Body of pancreas (tissue), 4 donors: ENCODE data around the gene NSMCE1. TPM values are rescaled to one million over a fixed set of nuclear protein-coding genes. Genes with fewer than 3 reads are reported as not detected.
A peak's percentile ranks its signal among the peaks of the same experiment; 100 is the strongest.
"Not testable (repeated sequence)": the region's sequence is repeated elsewhere in the genome, so short reads cannot be mapped to it uniquely, and the experiment has no call there.

Experiments used
- ATAC-seq: fragments of 150-250 bp; one replicate; pipeline ENCODE4 v1.9.1; 2016
- DNase-seq, 4 donors: peaks; one replicate each; pipeline ENCODE4 v3.0.0-alpha.2; 2019
- H3K27ac ChIP-seq, 4 donors: fragments of 200-600 bp; sonication (generic); 1 replicate in 3 of 4; 2 replicates in 1 of 4; pipeline versions ENCODE4 v1.5.1 to v1.6.1; 2016 to 2019; ENCODE audit warnings: mild to moderate bottlenecking in 1 of 4, mixed read lengths in 1 of 4, moderate library complexity in 1 of 4
- H3K27me3 ChIP-seq, 2 donors: fragments of 200-600 bp; sonication (generic); one replicate each; pipeline ENCODE4 v1.6.0; 2016; ENCODE audit warnings: mild to moderate bottlenecking in 1 of 2
- H3K36me3 ChIP-seq, 2 donors: fragments of 200-600 bp; sonication (generic); replicated peaks in 1 of 2; 2 replicates each; pipeline ENCODE4 v1.5.1; 2016; ENCODE audit warnings: low read depth in 2 of 2; ENCODE audit not compliant: insufficient read depth in 1 of 2
- H3K4me1 ChIP-seq: fragments of 200-600 bp; sonication (generic); one replicate; pipeline ENCODE4 v1.6.0; 2016
- H3K4me3 ChIP-seq, 2 donors: fragments of 200-600 bp; sonication (generic); 1 replicate in 1 of 2; 2 replicates in 1 of 2; pipeline ENCODE4 v1.5.1; 2016 to 2019
- H3K9me3 ChIP-seq, 3 donors: fragments of 200-600 bp; sonication (generic); 1 replicate in 2 of 3; 2 replicates in 1 of 3; pipeline ENCODE4 v1.5.1; 2016
- CTCF ChIP-seq, 7 experiments: fragments of 450-650 bp in 4 of 7; fragments of 200-600 bp in 3 of 7; sonication (generic) in 3 of 7; IDR thresholded peaks; one replicate each; pipeline ENCODE4 v1.5.1; 2016 to 2019; ENCODE audit warnings: antibody characterized with exemption in 7 of 7
- POLR2A ChIP-seq, 3 donors: fragments of 450-650 bp; IDR thresholded peaks; one replicate each; pipeline ENCODE4 v1.6.1; 2016; ENCODE audit warnings: antibody characterized with exemption in 3 of 3, mild to moderate bottlenecking in 2 of 3
- WGBS, 2 donors: methylation state at CpG; one replicate each; pipeline ENCODE4 v1.1.5; 2017; 5-methylcytosine and 5-hydroxymethylcytosine counted together
- intact Hi-C: fragments of 100-400 bp; cut with DNase I; formaldehyde crosslinking; loops from one replicate; pipeline ENCODE4 v1.15.1; 2023
- total RNA-seq, 2 donors: library from RNA; depleted of rRNA; stranded (reverse); fragments of >200 nt; gene quantifications; one replicate each; pipeline ENCODE4 v1.1.0, GENCODE V29; 2016

NSMCE1 gene
- total RNA-seq, 2 donors from 2014 or later: 20.1 to 29.1 TPM

DNA sequence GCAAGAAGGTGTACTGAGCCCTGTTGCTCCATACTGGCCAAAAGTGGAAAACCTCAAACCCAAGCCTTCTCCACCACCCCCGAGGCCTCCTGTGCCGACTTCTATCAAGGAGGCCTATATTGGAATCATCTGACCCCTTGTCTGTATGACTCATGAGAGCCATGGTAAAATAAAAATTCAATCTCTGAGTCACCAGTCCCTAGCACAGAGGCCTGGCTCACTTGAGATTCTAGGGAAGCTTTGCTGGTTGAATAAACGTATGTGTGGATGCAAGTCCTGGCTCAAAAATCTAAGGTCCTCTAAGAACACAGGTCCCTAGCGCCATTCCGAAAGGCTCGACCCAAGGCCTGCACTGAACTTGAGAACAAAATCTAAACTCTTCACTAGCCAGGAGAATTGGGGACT, 15.0 kb downstream of the NSMCE1 start:
- no peaks in the 10 kb centered on the region for H3K4me1 ChIP-seq
- no peaks in the 10 kb centered on the region for H3K27me3 ChIP-seq
- H3K36me3 ChIP-seq: peaks cover 0 to 7% of the 10 kb centered on the region in 2 donors
- H3K4me3 ChIP-seq: no peak overlapping the region
- peak overlapping the region in 2 of 4 donors; percentile 18 to 40 for H3K27ac ChIP-seq
- no peak for DNase-seq
- 77 to 82% methylated on average over 6 of the region's 6 CpGs for WGBS, 2 donors
- intact Hi-C loops: no loop called here
- TF ChIP-seq CTCF (IDR thresholded peaks at IDR 0.05) (no peak), POLR2A (IDR thresholded peaks at IDR 0.05) (no peak)
- peak; percentile 33 for ATAC-seq
- H3K9me3 ChIP-seq: no peaks in the 10 kb centered on the region

- no peaks in the 10 kb centered on the region for H3K4me1 ChIP-seq
- no peaks in the 10 kb centered on the region for H3K9me3 ChIP-seq
- H3K27me3 ChIP-seq: no peaks in the 10 kb centered on the region
- intact Hi-C loops: no loop called here
- ATAC-seq: no peak
- no peak for DNase-seq
- H3K4me3 ChIP-seq: no peak overlapping the region
- 91 to 92% methylated on average over 6 of the region's 6 CpGs for WGBS, 2 donors
- H3K27ac ChIP-seq: no peak overlapping the region
- TF ChIP-seq POLR2A (IDR thresholded peaks at IDR 0.05) (no peak), CTCF (IDR thresholded peaks at IDR 0.05) (no peak)
- peaks cover 0 to 7% of the 10 kb centered on the region in 2 donors for H3K36me3 ChIP-seq
Measured at GRCh38 chr16:27252206-27252585, 16.4 kb downstream of the NSMCE1 start.

DNA sequence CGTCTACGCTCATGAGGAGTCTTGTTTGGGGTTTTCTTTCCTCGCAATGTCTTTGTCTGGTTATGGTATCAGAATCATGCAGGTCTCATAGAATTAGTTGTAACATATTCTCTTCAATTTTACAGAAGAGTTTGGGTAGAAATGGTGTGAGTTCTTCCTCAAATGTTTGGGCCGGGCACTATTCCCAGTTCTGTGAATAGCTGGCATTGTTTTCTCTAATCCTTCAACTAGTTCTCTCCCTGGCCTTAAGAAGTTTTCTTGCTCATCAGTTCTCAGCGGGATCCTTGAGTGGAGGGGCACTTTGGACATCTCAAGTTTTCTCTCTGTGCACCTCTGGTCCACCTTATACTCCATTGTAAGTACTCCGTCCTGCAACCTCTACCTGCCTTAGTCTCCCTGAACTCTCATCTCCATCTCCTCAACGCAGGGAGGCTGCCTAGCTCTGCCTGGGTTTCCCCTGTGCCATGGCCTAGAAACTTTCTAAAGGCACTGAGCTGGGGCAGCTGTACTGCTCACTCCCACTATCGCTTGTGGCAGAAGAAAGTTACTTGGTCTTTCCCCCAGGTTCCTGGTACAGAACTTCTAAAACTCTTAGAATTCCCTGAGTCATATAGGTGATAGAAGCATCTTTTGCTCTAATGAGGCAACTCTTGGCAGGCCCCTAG, 16.9 kb downstream of the NSMCE1 start:
- ATAC-seq: no peak
- Histone ChIP-seq H3K27ac (no peak overlapping the region), H3K4me1 (no peaks in the 10 kb centered on the region), H3K36me3 (peaks cover 0 to 3% of the 10 kb centered on the region in 2 donors), H3K9me3 (no peaks in the 10 kb centered on the region), H3K27me3 (no peaks in the 10 kb centered on the region), H3K4me3 (no peak overlapping the region)
- TF ChIP-seq POLR2A (IDR thresholded peaks at IDR 0.05) (no peak), CTCF (IDR thresholded peaks at IDR 0.05) (no peak)
- intact Hi-C loops: no loop called here
- DNase-seq: no peak
- WGBS, 2 donors: 90 to 98% methylated on average over 8 of the region's 8 CpGs

DNA sequence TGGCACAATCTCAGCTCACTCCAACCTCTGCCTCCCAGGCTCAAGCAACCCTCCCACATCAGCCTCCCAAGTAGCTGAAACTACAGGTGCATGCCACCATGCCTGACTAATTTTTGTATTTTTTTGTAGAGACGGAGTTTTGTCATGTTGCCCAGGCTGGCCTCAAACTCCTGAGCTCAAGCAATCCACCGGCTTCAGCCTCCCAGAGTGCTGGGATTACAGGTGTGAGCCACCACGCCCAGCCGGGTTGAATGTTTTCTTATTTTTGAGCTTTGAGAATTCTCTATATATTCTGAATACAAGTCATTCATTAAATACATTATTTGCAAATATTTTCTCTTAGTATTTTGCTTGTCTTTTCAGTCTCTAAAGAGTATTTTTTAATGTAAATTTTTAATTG, 19.7 kb downstream of the NSMCE1 start:
- not testable (repeated sequence) for H3K27ac ChIP-seq, H3K4me1 ChIP-seq, H3K9me3 ChIP-seq, H3K36me3 ChIP-seq, H3K27me3 ChIP-seq, DNase-seq, H3K4me3 ChIP-seq, ATAC-seq
- 96 to 99% methylated on average over 4 of the region's 4 CpGs for WGBS, 2 donors
- intact Hi-C loops: loop anchor here (5.0 kb wide), 1 partner anchor 198 kb away; no protein-coding TSS in a partner anchor

DNA sequence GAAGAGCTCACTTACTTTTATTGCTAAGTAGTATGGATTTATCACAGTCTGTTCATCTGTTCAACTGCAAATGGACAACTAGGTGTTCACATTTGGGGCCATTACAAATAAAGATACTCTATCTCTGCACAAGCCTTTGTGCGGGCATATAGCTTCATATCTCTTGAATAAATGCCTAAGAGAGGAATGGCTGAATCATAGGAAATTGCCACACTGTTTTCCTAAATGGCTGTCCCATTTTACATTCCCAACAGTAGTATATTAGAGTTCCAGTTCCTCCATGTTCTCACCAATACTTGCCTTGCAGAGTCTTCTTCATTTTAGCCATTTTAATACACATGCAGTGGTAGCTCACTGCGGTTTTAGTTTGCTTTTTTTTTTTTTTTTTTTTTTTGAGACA, 20.5 kb downstream of the NSMCE1 start:
- no peak for TF ChIP-seq POLR2A (IDR thresholded peaks at IDR 0.05)
- TF ChIP-seq CTCF (IDR thresholded peaks at IDR 0.05): no peak
- DNase-seq: no peak
- Histone ChIP-seq H3K4me3 (no peak overlapping the region), H3K27me3 (no peaks in the 10 kb centered on the region), H3K9me3 (no peaks in the 10 kb centered on the region), H3K27ac (no peak overlapping the region), H3K4me1 (peaks cover 13% of the 10 kb centered on the region), H3K36me3 (no peaks in the 10 kb centered on the region)
- intact Hi-C loops: loop anchor here (5.0 kb wide), 1 partner anchor 199 kb away; no protein-coding TSS in a partner anchor
- 88 to 89% methylated on average over 2 of the region's 2 CpGs for WGBS, 2 donors
- no peak for ATAC-seq

DNA sequence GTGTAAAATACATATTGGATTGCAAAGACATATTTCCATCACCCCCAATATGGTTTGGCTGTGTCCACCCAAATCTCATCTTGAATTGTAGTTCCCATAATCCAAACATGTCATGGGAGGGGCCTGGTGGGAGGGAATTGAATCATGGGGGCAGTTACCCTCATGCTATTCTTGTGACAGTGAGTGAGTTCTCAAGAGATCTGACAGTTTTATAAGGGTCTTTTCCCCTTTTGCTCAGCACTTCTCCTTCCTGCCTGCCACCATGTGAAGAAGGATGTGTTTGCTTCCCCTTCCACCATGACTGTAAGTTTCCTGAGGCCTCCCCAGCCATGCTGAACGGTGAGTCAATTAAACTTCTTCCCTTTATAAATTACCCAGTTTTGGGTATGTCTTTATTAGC, 21.5 kb downstream of the NSMCE1 start:
- 54 to 95% methylated on average over 1 of the region's 1 CpG for WGBS, 2 donors
- intact Hi-C loops: loop anchor here (5.0 kb wide), 1 partner anchor 200 kb away; no protein-coding TSS in a partner anchor
- H3K9me3 ChIP-seq, H3K36me3 ChIP-seq, ATAC-seq, H3K4me3 ChIP-seq, H3K27me3 ChIP-seq, H3K27ac ChIP-seq, DNase-seq: not testable (repeated sequence)
- H3K4me1 ChIP-seq: peaks cover 20% of the 10 kb centered on the region
